Epithelial cell of proximal tubule (primary cell): ENCODE data around the gene TNFSF12. TPM values are rescaled to one million over a fixed set of nuclear protein-coding genes. Genes with fewer than 3 reads are reported as not detected.

Source experiments
- DNase-seq: peaks from one replicate; pipeline ENCODE4 v3.0.0-alpha.2; 2011; ENCODE audit warnings: low read depth
- H3K4me3 ChIP-seq: 2 replicates; pipeline ENCODE4 v1.5.1; 2011; ENCODE audit warnings: low read depth, mild to moderate bottlenecking, low read length
- CTCF ChIP-seq: conservative IDR thresholded peaks from 2 replicates; pipeline ENCODE4 v1.5.1; 2012; ENCODE audit warnings: low read depth, mild to moderate bottlenecking, low read length
- total RNA-seq: library from RNA; depleted of rRNA; stranded (reverse); fragments of >200 nt; gene quantifications from 2 replicates; pipeline ENCODE4 v1.2.3, GENCODE V29; 2015

TNFSF12 gene
- total RNA-seq, 1 donor from 2014 or later: 25.2 TPM

GRCh38 chr17:7508145-7508544 lies 40.7 kb upstream of the TNFSF12 start:
- no peak for TF ChIP-seq CTCF
- no peak for DNase-seq
- no peak overlapping the region for H3K4me3 ChIP-seq

- TF ChIP-seq CTCF: no peak
- no peak for DNase-seq
- H3K4me3 ChIP-seq: no peak overlapping the region
Observed at GRCh38 chr17:7508846-7509245, 40.0 kb upstream of the TNFSF12 start.

- DNase-seq: no peak
- no peak for TF ChIP-seq CTCF
- no peak overlapping the region for H3K4me3 ChIP-seq
Observed at GRCh38 chr17:7509937-7510336, 38.9 kb upstream of the TNFSF12 start.

GRCh38 chr17:7511108-7511507 lies 37.8 kb upstream of the TNFSF12 start:
- DNase-seq: no peak
- no peak overlapping the region for H3K4me3 ChIP-seq
- TF ChIP-seq CTCF: no peak

- no peak for DNase-seq
- no peak for TF ChIP-seq CTCF
- H3K4me3 ChIP-seq: no peak overlapping the region
Observed at GRCh38 chr17:7512105-7512504, 36.8 kb upstream of the TNFSF12 start.

- H3K4me3 ChIP-seq: no peak overlapping the region
- TF ChIP-seq CTCF: no peak
- no peak for DNase-seq
Observed at GRCh38 chr17:7512824-7513540, 35.9 kb upstream of the TNFSF12 start.

GRCh38 chr17:7513850-7514419 lies 34.9 kb upstream of the TNFSF12 start:
- no peak for DNase-seq
- TF ChIP-seq CTCF: no peak
- H3K4me3 ChIP-seq: no peak overlapping the region
